HG03045 (cell line): ENCODE data around the gene DLK1.

Experiments
- ATAC-seq: cut with Tn5 transposase; IDR thresholded peaks from one replicate; pipeline ENCODE4 v1.9.1; 2021; ENCODE audit warnings: mild to moderate bottlenecking, moderate library complexity; ENCODE audit not compliant: unreplicated experiment

DLK1 gene

GRCh38 chr14:100692859-100693558 is 33.7 kb upstream of the DLK1 start:
- no peak for ATAC-seq

GRCh38 chr14:100693877-100694578 is 32.7 kb upstream of the DLK1 start:
- no peak for ATAC-seq

- no peak for ATAC-seq
Measured at GRCh38 chr14:100694579-100695422, 31.9 kb upstream of the DLK1 start.

- no peak for ATAC-seq
Measured at GRCh38 chr14:100695423-100695738, 31.3 kb upstream of the DLK1 start.

- ATAC-seq = no peak
Measured at GRCh38 chr14:100696008-100696407, 30.7 kb upstream of the DLK1 start.

GRCh38 chr14:100696590-100696989 is 30.1 kb upstream of the DLK1 start:
- no peak for ATAC-seq

GRCh38 chr14:100698066-100698465 is 28.6 kb upstream of the DLK1 start:
- ATAC-seq = no peak

GRCh38 chr14:100698666-100699448 is 27.8 kb upstream of the DLK1 start:
- no peak for ATAC-seq

GRCh38 chr14:100701314-100701713 is 25.4 kb upstream of the DLK1 start:
- no peak for ATAC-seq

GRCh38 chr14:100702590-100702989 is 24.1 kb upstream of the DLK1 start:
- ATAC-seq = no peak

GRCh38 chr14:100703386-100704220 is 23.1 kb upstream of the DLK1 start:
- ATAC-seq = no peak

- no peak for ATAC-seq
Measured at GRCh38 chr14:100706200-100706599, 20.5 kb upstream of the DLK1 start.

- ATAC-seq = no peak
Measured at GRCh38 chr14:100706860-100707259, 19.8 kb upstream of the DLK1 start.

GRCh38 chr14:100708425-100709288 is 18.0 kb upstream of the DLK1 start:
- ATAC-seq = no peak

GRCh38 chr14:100709289-100710284 is 17.1 kb upstream of the DLK1 start:
- no peak for ATAC-seq

GRCh38 chr14:100710391-100710790 is 16.3 kb upstream of the DLK1 start:
- no peak for ATAC-seq

- ATAC-seq = no peak
Measured at GRCh38 chr14:100710826-100711462, 15.7 kb upstream of the DLK1 start.

GRCh38 chr14:100711493-100711892 is 15.2 kb upstream of the DLK1 start:
- ATAC-seq = no peak
